ENCODE data around the gene MSH2.
"Not testable (repeated sequence)": the region's sequence is repeated elsewhere in the genome, so short reads cannot be mapped to it uniquely, and the experiment has no call there.

Gene MSH2

DNA sequence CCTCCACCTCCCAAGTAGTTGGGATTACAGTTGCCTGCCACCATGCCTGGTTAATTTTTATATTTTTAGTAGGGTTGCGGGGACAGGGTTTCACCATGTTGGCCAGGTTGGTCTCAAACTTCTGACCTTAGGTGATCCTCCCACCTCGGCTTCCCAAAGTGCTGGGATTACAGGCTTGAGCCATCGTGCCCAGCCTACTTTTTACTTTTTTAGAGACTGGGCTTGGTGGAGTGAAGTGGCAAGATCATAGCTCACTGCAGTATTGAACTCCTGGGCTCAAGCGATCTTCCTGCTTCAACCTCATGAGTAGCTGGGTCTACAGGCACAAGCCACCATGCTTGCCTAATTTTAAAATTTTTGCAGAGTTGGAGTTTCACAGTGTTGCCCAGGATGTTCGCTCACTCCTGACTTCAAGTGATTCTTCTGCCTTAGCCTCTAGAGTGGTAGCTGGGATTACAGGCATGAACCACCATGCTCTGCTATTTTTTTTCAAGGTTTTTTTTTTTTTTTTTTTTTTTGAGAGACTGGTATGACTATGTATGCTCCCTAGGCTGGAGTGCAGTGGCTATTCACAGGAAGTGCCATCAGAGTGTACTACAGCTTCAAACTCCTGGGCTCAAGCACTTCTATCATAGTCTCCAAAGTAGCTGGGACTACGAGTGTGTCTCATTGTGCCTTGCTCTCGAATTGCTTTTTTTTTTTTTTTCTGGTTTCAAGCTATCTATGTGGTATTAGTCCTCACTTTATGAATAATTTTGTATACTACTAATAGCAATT is 11.9 kb downstream of the MSH2 start:
- DNase-seq = no peak

- no peak for DNase-seq
These were observed 17.3 kb downstream of the MSH2 start for GRCh38 chr2:47420214-47420613.

GRCh38 chr2:47420683-47421082 is 17.7 kb downstream of the MSH2 start:
- DNase-seq = not testable (repeated sequence)

GRCh38 chr2:47422016-47422415 is 19.1 kb downstream of the MSH2 start:
- DNase-seq = no peak

DNA sequence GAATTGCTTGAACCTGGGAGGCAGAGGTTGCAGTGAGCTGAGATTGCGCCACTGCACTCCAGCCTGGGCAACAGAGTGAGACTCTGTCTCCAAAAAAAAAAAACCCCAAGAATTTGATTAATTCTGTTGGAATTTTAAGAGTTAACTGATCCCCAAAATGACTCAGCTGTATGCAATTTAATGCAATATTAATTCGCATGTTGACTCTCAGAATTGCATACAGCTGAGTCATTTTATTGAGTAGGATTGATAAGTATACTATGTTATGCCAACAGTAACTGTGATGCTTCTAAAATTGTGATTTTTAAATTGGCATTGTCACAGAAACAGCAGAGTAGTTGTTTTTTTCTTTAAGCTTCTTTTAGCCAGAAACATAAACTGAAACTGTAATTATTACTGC is 19.6 kb downstream of the MSH2 start:
- DNase-seq = no peak

- DNase-seq = no peak
These were observed 23.8 kb downstream of the MSH2 start for GRCh38 chr2:47426786-47427185.

GRCh38 chr2:47429795-47430194 is 26.8 kb downstream of the MSH2 start:
- no peak for DNase-seq

DNA sequence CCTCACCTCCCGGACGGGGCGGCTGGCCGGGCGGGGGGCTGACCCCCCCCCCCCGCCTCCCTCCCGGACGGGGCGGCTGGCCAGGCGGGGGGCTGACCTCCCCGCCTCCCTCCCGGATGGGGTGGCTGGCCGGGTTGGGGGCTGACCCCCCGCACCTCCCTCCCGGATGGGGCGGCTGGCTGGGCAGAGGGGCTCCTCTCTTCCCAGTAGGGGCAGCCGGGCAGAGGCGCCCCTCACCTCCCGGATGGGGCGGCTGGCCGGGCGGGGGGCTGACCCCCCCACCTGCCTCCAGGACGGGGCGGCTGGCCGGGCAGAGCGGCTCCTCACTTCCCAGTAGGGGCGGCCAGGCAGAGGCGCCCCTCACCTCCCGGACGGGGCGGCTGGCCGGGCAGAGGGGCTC is 30.1 kb downstream of the MSH2 start:
- DNase-seq = not testable (repeated sequence)

GRCh38 chr2:47433445-47433844 is 30.5 kb downstream of the MSH2 start:
- not testable (repeated sequence) for DNase-seq

- DNase-seq = peak; percentile 5
These were observed 34.3 kb downstream of the MSH2 start for GRCh38 chr2:47437287-47437686.

GRCh38 chr2:47438106-47438505 is 35.1 kb downstream of the MSH2 start:
- no peak for DNase-seq

- DNase-seq = no peak
These were observed 35.8 kb downstream of the MSH2 start for GRCh38 chr2:47438783-47439182.

- no peak for DNase-seq
These were observed 48.8 kb downstream of the MSH2 start for GRCh38 chr2:47451790-47452189.

GRCh38 chr2:47452761-47453160 is 49.8 kb downstream of the MSH2 start:
- DNase-seq = no peak

DNA sequence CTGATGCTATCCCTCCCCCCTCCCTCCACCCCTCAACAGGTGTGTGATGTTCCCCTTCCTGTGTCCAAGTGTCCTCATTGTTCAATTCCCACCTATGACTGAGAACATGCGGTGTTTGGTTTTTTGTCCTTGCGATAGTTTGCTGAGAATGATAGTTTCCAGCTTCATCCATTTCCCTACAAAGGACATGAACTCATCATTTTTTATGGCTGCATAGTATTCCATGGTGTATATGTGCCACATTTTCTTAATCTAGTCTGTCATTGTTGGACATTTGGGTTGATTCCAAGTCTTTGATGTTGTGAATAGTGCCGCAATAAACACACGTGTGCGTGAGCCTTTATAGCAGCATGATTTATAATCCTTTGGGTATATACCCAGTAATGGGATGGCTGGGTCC is 51.9 kb downstream of the MSH2 start:
- DNase-seq = not testable (repeated sequence)

DNA sequence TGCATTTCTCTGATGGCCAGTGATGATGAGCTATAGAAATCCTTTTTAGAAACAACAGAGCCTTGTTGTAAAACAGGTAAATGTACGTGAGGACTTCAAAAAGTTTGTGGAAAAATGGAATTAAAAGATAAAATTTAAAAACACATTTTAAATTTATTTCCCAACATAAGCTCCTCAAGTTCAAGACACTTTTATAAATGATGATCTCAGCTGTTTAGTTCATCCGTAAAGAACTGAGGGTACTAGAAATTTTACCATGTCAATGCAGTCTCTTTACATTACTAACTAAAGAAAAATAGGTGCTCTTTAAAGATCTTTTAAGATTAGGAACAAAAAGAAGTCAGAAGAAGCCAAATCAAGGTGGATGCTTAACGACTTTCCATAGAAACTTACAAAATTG is 52.5 kb downstream of the MSH2 start:
- no peak for DNase-seq

DNA sequence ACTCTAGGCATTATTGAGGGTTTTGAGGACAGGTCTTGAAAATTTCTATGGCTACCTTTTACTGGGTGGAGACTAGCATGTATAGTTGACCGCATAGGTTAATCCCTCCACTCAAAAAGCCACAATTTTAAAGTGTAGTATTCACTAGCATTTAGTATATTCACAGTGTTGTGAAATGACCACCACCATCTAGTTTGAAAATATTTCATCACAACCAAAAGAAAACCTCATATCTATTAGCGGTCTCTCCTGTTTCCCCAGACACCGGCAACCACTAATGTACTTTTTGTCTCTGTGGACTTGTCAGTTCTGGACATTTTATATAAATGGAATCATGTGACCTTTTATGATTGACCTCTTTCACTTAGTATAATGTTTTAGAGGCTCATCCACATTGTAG is 53.9 kb downstream of the MSH2 start:
- DNase-seq = no peak

- DNase-seq = no peak
These were observed 54.3 kb downstream of the MSH2 start for GRCh38 chr2:47457268-47457667.

DNA sequence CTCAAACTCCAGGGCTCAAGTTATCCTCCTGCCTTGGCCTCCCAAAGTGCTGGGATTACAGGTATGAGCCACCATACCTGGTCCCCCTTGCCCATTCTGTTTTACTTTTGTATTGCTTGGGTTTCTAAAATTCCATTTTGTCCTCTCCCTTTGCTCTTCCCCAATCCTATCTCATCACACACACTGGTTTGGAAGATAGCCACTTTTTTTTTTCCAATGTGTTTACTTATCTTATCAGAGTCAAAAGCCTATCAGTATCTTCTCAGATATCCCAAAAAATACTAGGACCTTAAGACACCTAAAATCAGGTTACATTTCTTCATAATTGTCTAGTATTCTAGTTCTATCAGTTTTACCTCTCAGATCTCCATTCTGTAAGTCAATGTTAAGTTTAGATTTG is 56.1 kb downstream of the MSH2 start:
- no peak for DNase-seq

- DNase-seq = no peak
These were observed 57.8 kb downstream of the MSH2 start for GRCh38 chr2:47460766-47461165.

GRCh38 chr2:47471429-47472116 is 68.6 kb downstream of the MSH2 start:
- DNase-seq = no peak

DNA sequence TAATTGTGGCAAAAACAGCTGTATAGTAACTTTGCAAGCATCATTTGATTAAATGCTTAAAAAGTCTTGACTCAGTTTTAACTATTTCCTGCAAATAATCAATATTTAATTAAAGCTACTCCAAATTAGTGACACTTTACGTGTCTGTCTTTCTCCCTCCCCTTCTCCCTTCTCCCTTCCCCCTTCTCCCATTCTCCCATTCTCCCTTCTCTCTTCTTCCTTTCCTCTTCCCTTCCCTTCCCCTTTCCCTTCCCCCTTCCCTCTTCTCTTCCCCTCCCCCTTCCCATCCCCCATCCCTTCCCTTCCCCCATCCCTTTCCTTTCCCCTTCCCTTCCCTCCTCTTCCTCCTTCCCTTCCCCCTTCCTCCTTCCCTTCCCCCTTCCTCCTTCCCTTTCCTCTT is 76.9 kb downstream of the MSH2 start:
- DNase-seq = no peak

GRCh38 chr2:47483191-47483590 is 80.2 kb downstream of the MSH2 start:
- DNase-seq = no peak

GRCh38 chr2:47484396-47484795 is 81.4 kb downstream of the MSH2 start:
- DNase-seq = no peak

GRCh38 chr2:47485177-47485576 is 82.2 kb downstream of the MSH2 start:
- no peak for DNase-seq

Data from CD4-positive, alpha-beta T cell treated with Interleukin-21 for 1 hour (primary cell).